Body of pancreas (tissue), 4 donors: Measurements from ENCODE around the gene ABCD1. TPM values are rescaled to one million over a fixed set of nuclear protein-coding genes. Genes with fewer than 3 reads are reported as not detected.
"Not testable (repeated sequence)": the region's sequence is repeated elsewhere in the genome, so short reads cannot be mapped to it uniquely, and the experiment has no call there.

Source experiments
- ATAC-seq: fragments of 150-250 bp; one replicate; pipeline ENCODE4 v1.9.1; 2016
- DNase-seq, 4 donors: peaks; one replicate each; pipeline ENCODE4 v3.0.0-alpha.2; 2019
- H3K27ac ChIP-seq, 4 donors: fragments of 200-600 bp; sonication (generic); 1 replicate in 3 of 4; 2 replicates in 1 of 4; pipeline versions ENCODE4 v1.5.1 to v1.6.1; 2016 to 2019; ENCODE audit warnings: mild to moderate bottlenecking in 1 of 4, mixed read lengths in 1 of 4, moderate library complexity in 1 of 4
- H3K27me3 ChIP-seq, 2 donors: fragments of 200-600 bp; sonication (generic); one replicate each; pipeline ENCODE4 v1.6.0; 2016; ENCODE audit warnings: mild to moderate bottlenecking in 1 of 2
- H3K36me3 ChIP-seq, 2 donors: fragments of 200-600 bp; sonication (generic); replicated peaks in 1 of 2; 2 replicates each; pipeline ENCODE4 v1.5.1; 2016; ENCODE audit warnings: low read depth in 2 of 2; ENCODE audit not compliant: insufficient read depth in 1 of 2
- H3K4me1 ChIP-seq: fragments of 200-600 bp; sonication (generic); one replicate; pipeline ENCODE4 v1.6.0; 2016
- H3K4me3 ChIP-seq, 2 donors: fragments of 200-600 bp; sonication (generic); 1 replicate in 1 of 2; 2 replicates in 1 of 2; pipeline ENCODE4 v1.5.1; 2016 to 2019
- H3K9me3 ChIP-seq, 3 donors: fragments of 200-600 bp; sonication (generic); 1 replicate in 2 of 3; 2 replicates in 1 of 3; pipeline ENCODE4 v1.5.1; 2016
- CTCF ChIP-seq, 7 experiments: fragments of 450-650 bp in 4 of 7; fragments of 200-600 bp in 3 of 7; sonication (generic) in 3 of 7; IDR thresholded peaks; one replicate each; pipeline ENCODE4 v1.5.1; 2016 to 2019; ENCODE audit warnings: antibody characterized with exemption in 7 of 7
- POLR2A ChIP-seq, 3 donors: fragments of 450-650 bp; IDR thresholded peaks; one replicate each; pipeline ENCODE4 v1.6.1; 2016; ENCODE audit warnings: antibody characterized with exemption in 3 of 3, mild to moderate bottlenecking in 2 of 3
- WGBS, 2 donors: methylation state at CpG; one replicate each; pipeline ENCODE4 v1.1.5; 2017; 5-methylcytosine and 5-hydroxymethylcytosine counted together
- intact Hi-C: fragments of 100-400 bp; cut with DNase I; formaldehyde crosslinking; loops from one replicate; pipeline ENCODE4 v1.15.1; 2023
- total RNA-seq, 2 donors: library from RNA; depleted of rRNA; stranded (reverse); fragments of >200 nt; gene quantifications; one replicate each; pipeline ENCODE4 v1.1.0, GENCODE V29; 2016

The ABCD1 gene
- total RNA-seq = 10 to 100 TPM; 11.2 to 31.6 TPM

- whole genome bisulfite sequencing, 2 donors = 1% methylated on average over 34 of the region's 88 CpGs; no CpG with 5 or more reads in 1 of the 2 donors
- DNase-seq (peak; percentile 89 to 91 (median 90)), ATAC-seq (peak; percentile 78)
- peak within 1 kb of the TSS; percentile 36 to 58 for H3K4me3 ChIP-seq
- H3K9me3 ChIP-seq = no peaks in the 10 kb centered on the region
- peak within 1 kb of the TSS; percentile 63 to 92 (median 87) for H3K27ac ChIP-seq
- H3K36me3 ChIP-seq = no peaks in the 10 kb centered on the region
- no peaks in the 10 kb centered on the region for H3K27me3 ChIP-seq
- intact Hi-C loops = no loop called here
- peaks cover 77% of the 10 kb centered on the region for H3K4me1 ChIP-seq
- TF ChIP-seq CTCF (IDR thresholded peaks at IDR 0.05) = no peak
- peak; percentile 76 to 95 (median 91) for TF ChIP-seq POLR2A (IDR thresholded peaks at IDR 0.05)
These were observed at the start of gene ABCD1, which contains the start of gene BCAP31 for GRCh38 chrX:153724252-153725038. ABCD1 (plus strand) TSS chrX:153724856; CDS start chrX:153725267, 411 bp downstream. BCAP31 (minus strand) TSS chrX:153724387; CDS start chrX:153723244, 1,143 bp downstream.

- DNase-seq (no peak), ATAC-seq (no peak)
- Histone ChIP-seq H3K4me3 (no peak overlapping the region), H3K36me3 (no peaks in the 10 kb centered on the region), H3K4me1 (no peaks in the 10 kb centered on the region), H3K27me3 (no peaks in the 10 kb centered on the region), H3K27ac (no peak overlapping the region), H3K9me3 (no peaks in the 10 kb centered on the region)
- WGBS, 2 donors = 60 to 70% methylated on average over 6 to 7 of the region's 12 CpGs
- no peak for TF ChIP-seq POLR2A (IDR thresholded peaks at IDR 0.05)
- TF ChIP-seq CTCF (IDR thresholded peaks at IDR 0.05) = no peak
- intact Hi-C loops = no loop called here
These were observed 43.5 kb upstream of the ABCD1 start for GRCh38 chrX:153681175-153681574.

GRCh38 chrX:153683486-153683885 lies 41.2 kb upstream of the ABCD1 start:
- H3K27ac ChIP-seq, H3K27me3 ChIP-seq, intact Hi-C loops, H3K4me3 ChIP-seq, H3K4me1 ChIP-seq, DNase-seq, H3K9me3 ChIP-seq, ATAC-seq, H3K36me3 ChIP-seq: not testable (repeated sequence)
- 95 to 100% methylated on average over 7 to 8 of the region's 8 CpGs for WGBS, 2 donors

- DNase-seq (no peak), ATAC-seq (no peak)
- intact Hi-C loops = no loop called here
- Histone ChIP-seq H3K4me1 (peaks cover 4% of the 10 kb centered on the region), H3K27ac (no peak overlapping the region), H3K9me3 (no peaks in the 10 kb centered on the region), H3K27me3 (no peaks in the 10 kb centered on the region), H3K36me3 (no peaks in the 10 kb centered on the region), H3K4me3 (no peak overlapping the region)
- TF ChIP-seq CTCF (IDR thresholded peaks at IDR 0.05) (no peak), POLR2A (IDR thresholded peaks at IDR 0.05) (no peak)
- whole genome bisulfite sequencing, 2 donors = 37 to 58% methylated on average over 5 to 9 of the region's 21 CpGs
These were observed 40.0 kb upstream of the ABCD1 start for GRCh38 chrX:153684467-153685155.

GRCh38 chrX:153685156-153685536 lies 39.5 kb upstream of the ABCD1 start:
- ATAC-seq (no peak), DNase-seq (no peak)
- Histone ChIP-seq H3K27ac (no peak overlapping the region), H3K36me3 (no peaks in the 10 kb centered on the region), H3K4me1 (peaks cover 10% of the 10 kb centered on the region), H3K4me3 (no peak overlapping the region), H3K9me3 (no peaks in the 10 kb centered on the region), H3K27me3 (no peaks in the 10 kb centered on the region)
- TF ChIP-seq POLR2A (IDR thresholded peaks at IDR 0.05) (no peak), CTCF (IDR thresholded peaks at IDR 0.05) (no peak)
- intact Hi-C loops = no loop called here
- 69% methylated on average over 12 of the region's 21 CpGs; no CpG with 5 or more reads in 1 of the 2 donors for WGBS, 2 donors
